Measurements from ENCODE around the gene GNS.
A peak's percentile ranks its signal among the peaks of the same experiment; 100 is the strongest.

The GNS gene

DNA sequence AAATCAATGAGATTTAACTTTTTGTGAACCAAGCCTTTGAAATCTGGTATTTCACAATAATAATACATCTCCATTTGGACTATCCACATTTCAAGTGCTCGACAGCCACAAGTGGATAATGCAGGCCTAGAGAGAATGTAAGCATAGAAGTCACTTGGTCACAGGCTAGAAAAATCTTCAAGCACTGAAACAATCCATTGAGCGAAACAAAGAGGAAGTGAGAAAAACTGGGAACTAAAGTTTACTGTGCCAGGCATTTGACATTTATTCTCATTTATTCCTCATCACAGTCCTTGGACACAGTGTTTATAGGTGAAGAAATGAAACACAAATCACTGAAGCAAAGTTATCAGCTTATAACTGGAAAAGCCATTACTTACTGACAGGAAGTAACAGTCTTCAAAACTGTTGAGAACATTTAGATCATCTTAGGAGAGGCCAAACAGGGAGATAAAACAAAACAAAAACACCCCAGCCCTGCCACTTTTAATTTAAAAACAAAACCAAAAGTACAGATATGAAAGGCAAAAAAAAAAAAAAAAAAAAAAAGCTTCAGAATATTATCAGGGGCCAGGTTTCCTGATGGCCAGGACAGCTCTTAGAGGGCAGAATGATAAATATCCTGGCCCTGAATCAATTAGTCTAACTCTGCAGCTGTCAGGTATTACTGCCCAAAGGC is 29.2 kb downstream of the GNS start:
- H3K4me1 ChIP-seq (ENCODE audit: control extremely low read depth in 1 of 4, control insufficient read depth in 4 of 4, insufficient read depth in 4 of 4, low read length in 3 of 4) = peaks cover 4 to 9% (median 7%) of the 10 kb centered on the region in 4 experiments
- no peaks in the 10 kb centered on the region for H3K9me3 ChIP-seq (ENCODE audit: control extremely low read depth in 1 of 5, control insufficient read depth in 4 of 5, insufficient read depth in 2 of 5, low read depth in 1 of 5, low read length in 4 of 5)
- H3K36me3 ChIP-seq (ENCODE audit: control insufficient read depth in 4 of 4, insufficient read depth in 4 of 4, low read length in 3 of 4) = peaks cover 8 to 32% (median 16%) of the 10 kb centered on the region in 4 experiments
- H3K4me3 ChIP-seq (ENCODE audit: control insufficient read depth in 1 of 7, extremely low read depth in 1 of 7, insufficient read depth in 4 of 7, low read depth in 2 of 7, low read length in 6 of 7) = peak overlapping the region in 2 of 7 experiments; percentile 2 to 15
- CTCF ChIA-PET = interaction anchor here (1.0 kb wide), 1 partner anchor 165 kb away, joined by 3 read pairs; no protein-coding TSS in a partner anchor
- no peaks in the 10 kb centered on the region for H3K27me3 ChIP-seq (replicated peaks in 2 of 5; ENCODE audit: control insufficient read depth in 4 of 5, insufficient read depth in 5 of 5, low read length in 4 of 5)
- POLR2A ChIA-PET = interaction anchor here (0.8 kb wide), 1 partner anchor 185 kb away, joined by 3 read pairs; no protein-coding TSS in a partner anchor
- H3K27ac ChIP-seq (ENCODE audit: insufficient read depth in 1 of 2, low read depth in 1 of 2, low read length in 2 of 2, poor library complexity in 1 of 2, severe bottlenecking in 2 of 2) = peak overlapping the region; percentile 40 to 69
- DNase-seq = peak; percentile 24 to 55 (median 52)
- 80% methylated on average over 1 of the region's 2 CpGs for WGBS (ENCODE audit: insufficient coverage)

DNA sequence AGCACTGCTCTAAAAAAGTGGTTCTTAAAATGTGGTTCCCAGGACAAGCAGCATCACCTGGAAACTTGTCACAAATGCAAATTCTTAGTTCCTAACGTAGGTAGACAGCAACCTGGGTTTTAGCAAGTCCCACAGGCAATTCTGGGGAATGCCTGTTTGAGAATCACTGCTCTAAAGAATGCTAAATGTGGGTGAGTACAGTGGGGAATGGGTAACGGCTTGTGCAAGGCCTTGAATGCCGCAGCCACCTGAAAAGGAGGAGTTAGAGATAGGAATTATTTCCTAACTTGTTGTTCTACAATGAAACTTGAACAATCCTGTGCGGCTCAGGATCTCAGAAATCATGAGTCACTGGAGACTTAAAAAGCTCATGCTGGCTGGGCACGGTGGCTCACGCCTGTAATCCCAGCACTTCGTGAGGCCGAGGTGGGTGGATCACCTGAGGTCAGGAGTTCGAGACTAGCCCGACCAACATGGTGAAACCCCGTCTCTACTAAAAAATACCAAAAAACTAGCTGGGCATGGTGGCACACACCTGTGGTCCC is 34.9 kb downstream of the GNS start:
- Histone ChIP-seq H3K27ac (ENCODE audit: insufficient read depth in 1 of 2, low read depth in 1 of 2, low read length in 2 of 2, poor library complexity in 1 of 2, severe bottlenecking in 2 of 2) (no peak overlapping the region), H3K36me3 (ENCODE audit: control insufficient read depth in 4 of 4, insufficient read depth in 4 of 4, low read length in 3 of 4) (peaks cover 12 to 62% (median 36%) of the 10 kb centered on the region in 4 experiments), H3K27me3 (replicated peaks in 2 of 5; ENCODE audit: control insufficient read depth in 4 of 5, insufficient read depth in 5 of 5, low read length in 4 of 5) (no peaks in the 10 kb centered on the region), H3K4me3 (ENCODE audit: control insufficient read depth in 1 of 7, extremely low read depth in 1 of 7, insufficient read depth in 4 of 7, low read depth in 2 of 7, low read length in 6 of 7) (no peak overlapping the region), H3K9me3 (ENCODE audit: control extremely low read depth in 1 of 5, control insufficient read depth in 4 of 5, insufficient read depth in 2 of 5, low read depth in 1 of 5, low read length in 4 of 5) (no peaks in the 10 kb centered on the region), H3K4me1 (ENCODE audit: control extremely low read depth in 1 of 4, control insufficient read depth in 4 of 4, insufficient read depth in 4 of 4, low read length in 3 of 4) (no peaks in the 10 kb centered on the region)
- 100% methylated on average over 4 of the region's 11 CpGs for WGBS (ENCODE audit: insufficient coverage)
- no peak for DNase-seq
- CTCF ChIA-PET = no interaction called here
- POLR2A ChIA-PET = no interaction called here

DNA sequence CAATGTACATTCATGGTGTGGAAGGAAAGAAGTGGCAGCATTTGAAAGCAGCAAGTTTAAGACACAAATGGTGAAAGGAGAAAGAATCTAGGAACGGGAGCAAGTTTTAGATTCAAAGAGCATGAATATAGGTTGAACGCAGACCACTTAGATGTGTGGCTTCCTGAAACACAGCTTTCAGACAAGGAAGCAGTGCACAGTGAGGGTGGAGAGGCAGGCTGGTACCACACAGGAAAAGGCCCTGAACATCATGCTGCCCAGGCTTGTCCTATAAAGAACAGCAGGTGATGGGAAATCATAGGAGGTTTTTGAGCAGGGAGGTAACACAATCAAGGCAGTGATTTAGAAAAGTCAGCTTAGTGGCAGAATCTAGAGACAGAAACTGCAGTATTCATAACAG is 35.6 kb downstream of the GNS start:
- no peaks in the 10 kb centered on the region for H3K9me3 ChIP-seq (ENCODE audit: control extremely low read depth in 1 of 5, control insufficient read depth in 4 of 5, insufficient read depth in 2 of 5, low read depth in 1 of 5, low read length in 4 of 5)
- ChIA-PET POLR2A (no interaction called here), CTCF (no interaction called here)
- H3K36me3 ChIP-seq (ENCODE audit: control insufficient read depth in 4 of 4, insufficient read depth in 4 of 4, low read length in 3 of 4) = peaks cover 12 to 64% (median 34%) of the 10 kb centered on the region in 4 experiments
- H3K4me3 ChIP-seq (ENCODE audit: control insufficient read depth in 1 of 7, extremely low read depth in 1 of 7, insufficient read depth in 4 of 7, low read depth in 2 of 7, low read length in 6 of 7) = no peak overlapping the region
- H3K27ac ChIP-seq (ENCODE audit: insufficient read depth in 1 of 2, low read depth in 1 of 2, low read length in 2 of 2, poor library complexity in 1 of 2, severe bottlenecking in 2 of 2) = no peak overlapping the region
- 92% methylated on average over 2 of the region's 2 CpGs for WGBS (ENCODE audit: insufficient coverage)
- no peak for DNase-seq
- no peaks in the 10 kb centered on the region for H3K4me1 ChIP-seq (ENCODE audit: control extremely low read depth in 1 of 4, control insufficient read depth in 4 of 4, insufficient read depth in 4 of 4, low read length in 3 of 4)
- H3K27me3 ChIP-seq (replicated peaks in 2 of 5; ENCODE audit: control insufficient read depth in 4 of 5, insufficient read depth in 5 of 5, low read length in 4 of 5) = no peaks in the 10 kb centered on the region

DNA sequence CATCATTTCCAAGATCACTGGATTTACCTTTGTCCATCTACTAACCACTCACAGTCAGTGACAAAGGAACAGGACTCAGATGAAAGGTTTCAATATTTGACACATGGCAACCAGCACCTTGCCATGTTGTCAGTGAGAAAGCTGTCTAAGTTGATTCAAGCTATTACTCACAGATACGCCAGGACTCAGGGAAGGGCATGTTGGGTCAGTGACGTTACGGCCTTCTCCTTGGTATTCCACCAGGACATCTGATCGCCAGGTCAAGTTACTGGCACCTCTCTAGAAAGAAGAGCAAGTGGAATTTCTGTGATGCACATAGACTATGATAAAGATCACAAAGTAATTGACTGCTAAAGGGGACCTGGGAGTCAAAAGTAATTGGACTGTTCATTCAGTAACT is 36.4 kb downstream of the GNS start:
- CTCF ChIA-PET = no interaction called here

DNA sequence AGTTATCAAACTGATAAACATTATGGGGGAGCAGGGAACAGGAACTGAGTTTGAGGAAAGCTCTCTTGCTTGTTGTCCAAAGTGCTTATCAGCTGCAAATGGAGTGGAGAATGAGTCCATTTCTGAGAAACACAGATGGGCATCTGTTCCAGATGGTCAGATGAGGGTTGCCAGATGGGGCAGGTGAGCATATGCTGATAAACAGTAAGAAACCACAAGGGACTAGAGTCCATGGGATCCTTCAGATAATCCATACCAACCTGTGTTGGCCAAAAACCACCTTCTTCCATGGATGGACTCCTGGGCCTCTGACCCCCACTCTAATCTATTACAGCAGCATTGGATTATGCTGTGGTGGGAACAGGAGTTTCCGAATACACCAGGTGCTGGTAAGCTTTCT is 38.3 kb downstream of the GNS start:
- Histone ChIP-seq H3K9me3 (ENCODE audit: control extremely low read depth in 1 of 5, control insufficient read depth in 4 of 5, insufficient read depth in 2 of 5, low read depth in 1 of 5, low read length in 4 of 5) (no peaks in the 10 kb centered on the region), H3K27ac (ENCODE audit: insufficient read depth in 1 of 2, low read depth in 1 of 2, low read length in 2 of 2, poor library complexity in 1 of 2, severe bottlenecking in 2 of 2) (no peak overlapping the region), H3K4me3 (ENCODE audit: control insufficient read depth in 1 of 7, extremely low read depth in 1 of 7, insufficient read depth in 4 of 7, low read depth in 2 of 7, low read length in 6 of 7) (no peak overlapping the region), H3K36me3 (ENCODE audit: control insufficient read depth in 4 of 4, insufficient read depth in 4 of 4, low read length in 3 of 4) (peaks cover 12 to 70% (median 42%) of the 10 kb centered on the region in 4 experiments), H3K27me3 (replicated peaks in 2 of 5; ENCODE audit: control insufficient read depth in 4 of 5, insufficient read depth in 5 of 5, low read length in 4 of 5) (no peaks in the 10 kb centered on the region), H3K4me1 (ENCODE audit: control extremely low read depth in 1 of 4, control insufficient read depth in 4 of 4, insufficient read depth in 4 of 4, low read length in 3 of 4) (no peaks in the 10 kb centered on the region)
- WGBS (ENCODE audit: insufficient coverage) = 80% methylated on average over 1 of the region's 1 CpG
- POLR2A ChIA-PET = no interaction called here
- no peak for DNase-seq
- CTCF ChIA-PET = interaction anchor here (0.5 kb wide), 1 partner anchor 11 kb away, joined by 3 read pairs; no protein-coding TSS in a partner anchor

More for the DNA sequence above, 36.4 kb downstream of the GNS start:
- no peaks in the 10 kb centered on the region for H3K27me3 ChIP-seq (replicated peaks in 2 of 5; ENCODE audit: control insufficient read depth in 4 of 5, insufficient read depth in 5 of 5, low read length in 4 of 5)
- POLR2A ChIA-PET = no interaction called here
- no peak overlapping the region for H3K27ac ChIP-seq (ENCODE audit: insufficient read depth in 1 of 2, low read depth in 1 of 2, low read length in 2 of 2, poor library complexity in 1 of 2, severe bottlenecking in 2 of 2)
- H3K9me3 ChIP-seq (ENCODE audit: control extremely low read depth in 1 of 5, control insufficient read depth in 4 of 5, insufficient read depth in 2 of 5, low read depth in 1 of 5, low read length in 4 of 5) = no peaks in the 10 kb centered on the region
- no peaks in the 10 kb centered on the region for H3K4me1 ChIP-seq (ENCODE audit: control extremely low read depth in 1 of 4, control insufficient read depth in 4 of 4, insufficient read depth in 4 of 4, low read length in 3 of 4)
- peaks cover 12 to 61% (median 34%) of the 10 kb centered on the region in 4 experiments for H3K36me3 ChIP-seq (ENCODE audit: control insufficient read depth in 4 of 4, insufficient read depth in 4 of 4, low read length in 3 of 4)
- no peak for DNase-seq
- no peak overlapping the region for H3K4me3 ChIP-seq (ENCODE audit: control insufficient read depth in 1 of 7, extremely low read depth in 1 of 7, insufficient read depth in 4 of 7, low read depth in 2 of 7, low read length in 6 of 7)
- 100% methylated on average over 4 of the region's 4 CpGs for WGBS (ENCODE audit: insufficient coverage)

DNA sequence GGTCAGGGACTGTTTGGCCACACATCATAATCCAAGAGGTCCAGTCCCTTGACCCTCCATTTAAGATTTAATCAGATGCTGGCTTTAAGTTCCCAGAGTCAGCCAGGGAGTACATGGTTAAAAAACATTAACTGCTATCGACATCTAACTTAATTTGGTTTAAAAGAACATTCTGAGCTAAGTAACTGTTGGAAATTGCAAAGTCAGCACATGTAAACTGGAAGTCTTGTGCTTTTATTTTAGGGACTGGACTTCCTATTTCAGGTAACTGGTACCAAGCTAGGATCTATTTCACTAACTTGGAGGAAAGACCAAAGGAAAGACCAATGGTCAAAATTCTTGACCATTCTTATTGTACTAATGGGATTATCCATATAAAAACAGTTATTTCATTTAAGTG is 40.6 kb downstream of the GNS start:
- POLR2A ChIA-PET = no interaction called here
- 100% methylated on average over 1 of the region's 1 CpG for WGBS (ENCODE audit: insufficient coverage)

DNA sequence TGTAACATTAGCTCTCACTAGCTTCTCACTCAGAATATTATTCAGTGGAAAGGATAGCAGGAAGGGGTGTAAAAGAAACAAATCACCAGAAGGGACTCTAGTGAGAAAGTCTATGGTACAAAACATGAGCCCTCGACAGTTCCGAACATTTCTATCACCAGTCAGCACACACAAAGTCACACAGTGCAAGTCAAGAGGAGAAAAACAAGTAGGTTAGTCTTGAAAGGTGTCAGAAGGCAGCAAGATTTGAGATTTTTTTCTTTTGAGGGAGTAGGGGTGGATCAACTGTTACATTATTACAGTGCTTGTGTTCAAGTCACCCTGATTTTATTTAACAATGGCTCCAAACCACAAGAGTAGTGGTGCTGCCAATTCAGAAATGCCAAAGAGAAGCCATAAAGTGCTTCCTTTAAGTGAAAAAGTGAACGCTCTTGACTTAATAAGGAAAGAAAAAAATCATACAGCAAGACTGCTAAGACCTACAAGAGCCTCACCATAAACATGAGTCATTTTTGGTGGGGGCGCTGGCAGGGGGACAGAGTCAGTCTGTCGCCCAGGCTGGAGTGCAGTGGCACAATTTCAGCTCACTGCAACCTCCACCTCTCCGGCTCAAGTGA is 42.3 kb downstream of the GNS start:
- ChIA-PET CTCF (interaction anchor here (1.2 to 2.4 kb wide), 2 partner anchors 9 to 168 kb away, joined by 4 to 6 read pairs; no protein-coding TSS in a partner anchor), POLR2A (no interaction called here)
- Histone ChIP-seq H3K9me3 (ENCODE audit: control extremely low read depth in 1 of 5, control insufficient read depth in 4 of 5, insufficient read depth in 2 of 5, low read depth in 1 of 5, low read length in 4 of 5) (no peaks in the 10 kb centered on the region), H3K36me3 (ENCODE audit: control insufficient read depth in 4 of 4, insufficient read depth in 4 of 4, low read length in 3 of 4) (peaks cover 16 to 62% (median 38%) of the 10 kb centered on the region in 4 experiments), H3K27me3 (replicated peaks in 2 of 5; ENCODE audit: control insufficient read depth in 4 of 5, insufficient read depth in 5 of 5, low read length in 4 of 5) (no peaks in the 10 kb centered on the region), H3K4me3 (ENCODE audit: control insufficient read depth in 1 of 7, extremely low read depth in 1 of 7, insufficient read depth in 4 of 7, low read depth in 2 of 7, low read length in 6 of 7) (no peak overlapping the region), H3K27ac (ENCODE audit: insufficient read depth in 1 of 2, low read depth in 1 of 2, low read length in 2 of 2, poor library complexity in 1 of 2, severe bottlenecking in 2 of 2) (no peak overlapping the region), H3K4me1 (ENCODE audit: control extremely low read depth in 1 of 4, control insufficient read depth in 4 of 4, insufficient read depth in 4 of 4, low read length in 3 of 4) (peaks cover 0 to 3% (median 0%) of the 10 kb centered on the region in 4 experiments)
- no peak for DNase-seq
- WGBS (ENCODE audit: insufficient coverage) = 100% methylated on average over 2 of the region's 6 CpGs

More for the DNA sequence above, 40.6 kb downstream of the GNS start:
- no peak overlapping the region for H3K4me3 ChIP-seq (ENCODE audit: control insufficient read depth in 1 of 7, extremely low read depth in 1 of 7, insufficient read depth in 4 of 7, low read depth in 2 of 7, low read length in 6 of 7)
- H3K27me3 ChIP-seq (replicated peaks in 2 of 5; ENCODE audit: control insufficient read depth in 4 of 5, insufficient read depth in 5 of 5, low read length in 4 of 5) = no peaks in the 10 kb centered on the region
- peaks cover 0 to 3% (median 0%) of the 10 kb centered on the region in 4 experiments for H3K4me1 ChIP-seq (ENCODE audit: control extremely low read depth in 1 of 4, control insufficient read depth in 4 of 4, insufficient read depth in 4 of 4, low read length in 3 of 4)
- H3K9me3 ChIP-seq (ENCODE audit: control extremely low read depth in 1 of 5, control insufficient read depth in 4 of 5, insufficient read depth in 2 of 5, low read depth in 1 of 5, low read length in 4 of 5) = no peaks in the 10 kb centered on the region
- H3K27ac ChIP-seq (ENCODE audit: insufficient read depth in 1 of 2, low read depth in 1 of 2, low read length in 2 of 2, poor library complexity in 1 of 2, severe bottlenecking in 2 of 2) = no peak overlapping the region
- peaks cover 17 to 77% (median 46%) of the 10 kb centered on the region in 4 experiments for H3K36me3 ChIP-seq (ENCODE audit: control insufficient read depth in 4 of 4, insufficient read depth in 4 of 4, low read length in 3 of 4)
- CTCF ChIA-PET = interaction anchor here (0.6 to 2.4 kb wide), 2 partner anchors 16 to 169 kb away, joined by 4 to 6 read pairs; no protein-coding TSS in a partner anchor
- DNase-seq = no peak
